ENCODE measurements around the gene FAM81A.

The FAM81A gene

GRCh38 chr15:59545573-59545972 is 107.6 kb downstream of the FAM81A start:
- DNase-seq, result no peak

DNA sequence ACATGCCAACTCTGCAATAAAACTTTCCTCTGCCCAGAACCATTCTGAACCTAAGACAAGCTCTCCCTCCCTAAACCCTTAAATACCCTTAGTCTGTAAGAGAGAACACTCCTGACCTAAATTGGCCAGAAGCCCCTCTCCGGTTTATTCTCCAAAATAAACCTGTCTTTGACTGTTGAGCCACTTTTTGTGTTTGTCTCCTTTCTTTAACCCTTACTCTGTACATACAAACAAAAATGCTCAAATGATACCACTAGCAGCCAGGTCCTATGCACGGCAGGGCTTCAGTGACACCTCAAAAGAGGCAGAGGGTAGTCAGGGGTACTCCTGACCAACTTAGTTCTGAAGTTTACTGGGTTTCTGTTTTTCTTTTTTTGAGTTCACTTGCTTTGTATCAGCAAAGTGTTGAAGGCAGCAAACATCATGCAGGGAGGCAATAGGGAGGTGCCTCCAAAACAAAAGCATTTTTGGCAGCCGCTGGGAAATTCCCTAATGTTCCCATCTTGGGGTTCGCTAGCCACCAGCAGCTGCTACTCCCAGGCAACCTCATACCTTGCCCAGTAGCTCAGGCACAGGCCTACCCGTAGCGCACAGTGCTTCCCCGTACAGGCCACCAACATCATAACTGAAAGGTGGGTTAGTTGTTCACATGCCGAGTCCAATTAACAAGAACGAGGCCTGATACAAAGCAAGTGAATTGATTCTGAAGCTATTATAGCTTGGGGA is 110.7 kb downstream of the FAM81A start:
- DNase-seq, result no peak

GRCh38 chr15:59549301-59550185 is 111.6 kb downstream of the FAM81A start:
- no peak for DNase-seq

GRCh38 chr15:59550530-59550929 is 112.5 kb downstream of the FAM81A start:
- no peak for DNase-seq

- DNase-seq, result no peak
Measured at GRCh38 chr15:59550956-59551355, 113.0 kb downstream of the FAM81A start.

DNA sequence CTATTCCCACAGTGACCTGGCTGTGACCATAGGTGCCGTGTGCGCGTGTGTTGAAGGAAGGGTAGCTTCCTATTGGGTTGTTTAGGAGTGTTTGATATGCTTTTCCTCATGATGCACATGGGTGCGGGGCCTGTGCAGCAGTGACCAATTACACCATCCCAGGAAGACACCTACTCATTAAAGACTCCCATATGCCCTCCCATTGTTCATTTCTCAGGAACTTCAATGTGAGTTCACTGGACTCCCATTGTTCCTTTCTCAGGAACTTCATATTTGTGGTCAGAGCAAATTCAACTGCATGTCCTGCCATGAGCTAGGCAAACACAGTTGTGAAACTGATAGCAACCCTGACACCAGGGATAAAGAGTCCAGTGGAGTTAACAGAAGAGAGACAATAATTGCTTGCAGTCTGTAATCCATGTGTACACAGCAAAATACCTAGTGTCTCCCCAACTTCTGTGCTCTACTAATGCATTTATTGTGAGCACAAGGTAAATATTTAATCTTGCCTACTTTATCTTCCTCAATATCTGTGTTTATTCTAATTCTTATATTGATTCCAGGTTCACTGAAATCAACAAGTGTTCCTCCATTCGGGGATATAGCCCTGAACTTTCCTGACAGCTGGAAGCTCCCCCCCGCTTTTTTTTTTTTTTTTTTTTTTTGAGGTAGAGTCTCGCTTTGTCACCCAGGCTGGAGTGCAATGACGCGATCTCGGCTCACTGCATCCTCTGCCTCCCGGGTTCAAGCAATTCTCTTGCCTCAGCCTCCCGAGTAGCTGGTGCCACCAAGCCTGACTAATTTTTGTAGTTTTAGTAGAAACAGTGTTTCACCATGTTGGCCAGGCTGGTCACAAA is 116.1 kb downstream of the FAM81A start:
- no peak for DNase-seq

- no peak for DNase-seq
Measured at GRCh38 chr15:59555696-59556095, 117.7 kb downstream of the FAM81A start.

DNA sequence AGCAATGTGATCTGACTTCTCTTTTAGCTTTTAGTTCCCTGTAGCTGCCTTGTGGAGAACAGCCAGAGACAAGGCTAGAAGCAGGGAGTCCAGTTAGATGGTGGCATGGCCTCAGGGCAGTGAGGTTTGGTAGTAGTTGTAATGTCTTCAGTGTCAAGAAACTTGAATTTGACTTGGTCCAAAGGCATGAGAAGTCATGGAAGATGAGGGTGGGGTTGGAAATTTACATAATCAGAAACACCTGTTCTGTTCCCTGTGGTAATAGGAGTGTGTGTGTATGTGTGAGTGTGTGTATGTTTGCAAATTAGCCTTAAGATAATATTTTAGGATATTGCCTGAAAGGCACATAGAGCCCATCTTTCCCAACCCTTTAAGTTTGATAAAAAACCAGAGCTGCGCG is 118.4 kb downstream of the FAM81A start:
- no peak for DNase-seq

DNA sequence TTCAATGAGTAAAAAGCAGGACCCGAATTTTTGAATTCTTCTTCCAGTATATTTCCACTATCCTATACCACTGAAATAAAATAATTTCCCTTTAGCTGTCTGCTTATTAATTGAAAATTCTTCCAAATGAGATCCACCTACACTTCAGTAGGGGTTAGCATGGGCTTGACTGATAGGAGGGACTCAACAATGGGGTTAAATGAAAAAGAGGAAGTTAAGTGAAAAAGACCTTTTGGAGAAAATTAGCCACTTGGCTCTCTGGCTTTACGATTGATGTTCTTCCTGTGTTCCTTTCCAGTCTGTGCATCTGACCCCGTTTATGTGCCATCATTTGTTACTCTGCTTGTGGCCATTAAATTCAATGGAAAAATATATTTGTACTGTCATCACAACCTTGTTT is 119.6 kb downstream of the FAM81A start:
- no peak for DNase-seq

GRCh38 chr15:59558851-59559250 is 120.9 kb downstream of the FAM81A start:
- no peak for DNase-seq

- no peak for DNase-seq
Measured at GRCh38 chr15:59561547-59561946, 123.6 kb downstream of the FAM81A start.

DNA sequence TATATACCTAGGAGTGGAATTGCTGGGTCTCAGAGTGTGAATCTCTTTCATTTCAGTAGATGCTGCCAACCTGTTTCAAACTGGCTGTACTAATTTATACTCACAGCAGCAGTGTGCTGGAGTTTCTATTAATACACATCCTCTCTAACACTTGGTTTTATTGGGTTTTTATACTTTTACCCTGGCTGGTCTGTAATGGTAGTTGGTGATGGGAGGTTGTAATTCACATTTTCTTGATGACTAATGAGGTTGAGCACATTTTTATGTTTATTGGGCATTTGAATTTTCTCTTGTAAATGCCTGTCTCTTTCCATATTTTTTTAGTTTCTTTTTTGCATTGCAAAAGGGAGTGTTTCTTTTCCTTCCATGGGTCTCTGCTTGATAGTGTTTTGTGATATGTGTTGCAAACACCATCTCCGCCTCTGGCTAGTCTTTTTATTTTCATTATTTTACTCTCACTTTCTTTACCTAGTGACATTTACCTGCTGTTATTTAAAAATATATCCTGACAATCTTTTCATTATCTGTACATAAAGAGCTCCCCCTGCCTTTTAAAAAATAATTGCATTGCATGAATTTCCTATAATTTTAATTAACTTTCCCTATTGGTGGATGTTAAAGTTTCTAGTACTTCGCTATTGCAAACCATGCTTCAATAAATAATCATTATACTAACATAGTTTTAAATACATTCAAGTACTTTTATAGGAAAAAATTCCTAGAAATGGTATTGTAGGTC is 124.6 kb downstream of the FAM81A start:
- DNase-seq, result no peak

- DNase-seq, result no peak
Measured at GRCh38 chr15:59565299-59565698, 127.3 kb downstream of the FAM81A start.

DNA sequence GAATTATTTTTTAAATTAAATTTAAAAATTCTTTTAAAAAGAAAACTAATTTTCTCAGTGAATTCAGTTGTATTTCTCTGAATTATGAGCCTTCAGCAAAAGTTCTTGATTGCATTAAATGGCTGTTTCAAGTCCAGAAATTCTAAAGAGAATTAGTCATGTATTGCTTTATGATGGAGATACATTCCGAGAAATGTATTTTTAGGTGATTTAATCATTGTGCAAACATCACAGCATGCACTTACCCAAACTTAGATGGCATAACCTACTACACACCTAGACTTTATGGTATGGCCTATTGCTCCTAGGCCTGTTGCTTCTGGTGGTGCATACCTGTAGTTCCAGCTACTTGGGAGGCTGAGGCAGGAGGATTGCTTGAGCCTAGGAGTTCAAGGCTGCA is 129.3 kb downstream of the FAM81A start:
- no peak for DNase-seq

DNA sequence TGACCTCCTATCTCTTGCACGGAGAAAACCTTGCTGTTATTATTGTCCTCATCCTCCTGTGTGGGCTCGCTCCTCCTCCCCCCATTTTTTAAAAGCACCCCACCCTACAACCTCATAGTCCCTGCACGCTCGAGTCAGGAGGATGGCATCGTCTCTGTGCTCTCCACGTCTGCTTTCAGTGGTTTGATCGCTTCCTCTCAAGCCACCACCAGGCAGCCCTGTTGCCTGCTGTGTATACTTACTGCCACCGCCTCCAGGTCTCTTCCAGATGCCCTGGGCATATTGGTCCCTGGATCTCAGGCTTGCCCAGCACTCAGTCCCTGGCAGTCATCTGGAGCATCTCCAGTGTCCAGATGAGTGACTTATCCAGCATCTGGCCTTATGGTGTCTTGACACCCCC is 131.5 kb downstream of the FAM81A start:
- no peak for DNase-seq

- no peak for DNase-seq
Measured at GRCh38 chr15:59570315-59570714, 132.3 kb downstream of the FAM81A start.

DNA sequence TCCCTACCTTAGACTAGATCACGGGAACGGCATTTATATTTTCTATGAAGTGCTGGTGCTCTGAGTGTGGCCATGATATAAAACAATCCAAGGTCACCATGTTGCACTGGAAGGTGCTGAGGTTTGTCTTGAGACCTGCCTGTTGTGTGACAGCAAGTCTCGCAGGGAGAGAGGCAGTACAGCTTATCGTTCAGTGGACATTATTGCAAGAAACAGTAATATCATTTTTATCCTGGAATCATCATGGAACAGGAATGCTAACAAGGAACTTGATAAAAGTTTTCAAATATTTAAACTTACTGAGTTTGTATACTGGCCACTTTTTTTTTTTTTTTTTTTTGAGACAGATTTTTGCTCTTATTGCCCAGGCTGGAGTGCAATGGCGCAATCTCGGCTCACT is 133.6 kb downstream of the FAM81A start:
- no peak for DNase-seq

All from effector CD4-positive, alpha-beta T cell (primary cell).